NCI-H1436 (cell line): Measurements from ENCODE around the gene SF3A1.

Experiments used
- DNase-seq: peaks from one replicate; lab custom pipeline; 2025; lab: John Stamatoyannopoulos, UW

Gene SF3A1

DNA sequence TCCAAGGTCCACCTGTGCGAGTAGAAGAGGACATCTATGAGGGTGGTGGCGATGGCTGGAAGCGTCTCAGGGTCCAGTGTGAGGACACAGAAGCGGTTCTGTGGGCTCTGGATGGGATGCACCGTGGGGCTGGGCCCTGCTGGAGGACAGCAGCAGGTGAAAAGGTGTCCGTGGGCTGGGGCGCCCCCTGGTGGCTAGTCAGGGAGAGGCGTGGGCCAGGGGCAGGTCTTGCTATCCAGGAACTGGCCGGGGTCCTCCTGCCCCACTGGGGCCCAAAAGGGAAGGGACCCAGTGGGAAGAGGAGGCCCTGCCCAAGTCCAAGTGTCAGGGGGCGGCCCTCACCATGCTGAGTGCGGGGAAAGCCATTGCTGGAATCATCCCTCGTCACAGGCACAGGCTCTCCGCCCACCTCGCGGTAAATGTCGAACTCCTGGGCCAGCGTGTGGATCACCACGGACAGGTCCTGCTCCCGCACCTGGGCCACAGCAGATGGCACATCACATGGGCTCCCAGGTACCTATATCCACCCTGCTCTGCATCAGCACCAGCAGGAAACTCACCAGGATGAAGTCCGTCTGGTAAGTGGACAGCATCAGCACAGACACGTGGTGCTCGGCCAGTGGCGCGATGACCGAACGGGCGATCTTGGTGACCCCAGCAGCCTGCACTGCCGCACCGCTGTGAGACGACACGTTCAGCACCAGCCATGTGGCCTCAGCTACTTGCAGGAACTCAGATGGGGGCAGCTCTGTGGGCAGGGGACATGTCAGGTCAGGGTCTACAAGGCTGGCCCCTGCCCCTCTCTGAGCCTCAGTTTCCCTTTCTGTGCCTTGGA is 69.7 kb downstream of the SF3A1 start:
- DNase-seq = peak; percentile 56

DNA sequence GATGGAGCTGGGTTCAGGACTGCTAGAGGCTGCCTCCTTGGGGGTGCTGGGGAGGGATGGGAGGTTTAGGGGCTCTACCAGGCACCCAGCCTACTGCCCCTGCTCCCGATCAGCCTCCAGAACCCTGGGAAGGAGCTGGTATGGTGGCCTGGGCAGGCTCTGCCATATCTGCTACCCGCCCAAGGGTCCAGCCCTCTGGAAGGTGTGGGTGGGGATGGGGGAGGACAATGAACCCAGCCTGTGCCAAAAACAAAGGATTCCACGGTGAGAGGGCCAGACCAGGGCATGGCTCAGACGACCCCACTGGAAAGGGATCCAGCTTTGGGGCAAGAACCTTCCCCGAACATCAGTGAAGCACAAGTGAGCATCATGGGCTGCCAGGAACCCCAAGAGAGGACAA is 70.4 kb downstream of the SF3A1 start:
- no peak for DNase-seq

DNA sequence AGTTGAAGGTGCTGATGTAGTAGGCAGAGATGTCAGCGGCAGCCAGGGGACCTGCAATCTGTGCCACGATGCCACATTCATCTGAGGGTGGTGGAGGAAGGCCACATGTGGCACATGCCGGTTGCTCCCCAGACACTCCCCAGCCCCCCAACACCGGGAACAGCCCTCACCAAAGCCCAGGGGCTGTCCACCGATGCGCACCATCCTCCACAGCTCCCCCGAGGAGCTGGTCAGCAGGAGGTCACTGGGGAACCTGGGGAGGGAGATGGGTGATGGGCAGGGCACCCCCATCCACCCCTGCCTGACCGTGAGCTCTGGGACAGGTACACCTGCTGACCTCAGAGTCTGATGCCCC is 70.9 kb downstream of the SF3A1 start:
- DNase-seq = no peak

DNA sequence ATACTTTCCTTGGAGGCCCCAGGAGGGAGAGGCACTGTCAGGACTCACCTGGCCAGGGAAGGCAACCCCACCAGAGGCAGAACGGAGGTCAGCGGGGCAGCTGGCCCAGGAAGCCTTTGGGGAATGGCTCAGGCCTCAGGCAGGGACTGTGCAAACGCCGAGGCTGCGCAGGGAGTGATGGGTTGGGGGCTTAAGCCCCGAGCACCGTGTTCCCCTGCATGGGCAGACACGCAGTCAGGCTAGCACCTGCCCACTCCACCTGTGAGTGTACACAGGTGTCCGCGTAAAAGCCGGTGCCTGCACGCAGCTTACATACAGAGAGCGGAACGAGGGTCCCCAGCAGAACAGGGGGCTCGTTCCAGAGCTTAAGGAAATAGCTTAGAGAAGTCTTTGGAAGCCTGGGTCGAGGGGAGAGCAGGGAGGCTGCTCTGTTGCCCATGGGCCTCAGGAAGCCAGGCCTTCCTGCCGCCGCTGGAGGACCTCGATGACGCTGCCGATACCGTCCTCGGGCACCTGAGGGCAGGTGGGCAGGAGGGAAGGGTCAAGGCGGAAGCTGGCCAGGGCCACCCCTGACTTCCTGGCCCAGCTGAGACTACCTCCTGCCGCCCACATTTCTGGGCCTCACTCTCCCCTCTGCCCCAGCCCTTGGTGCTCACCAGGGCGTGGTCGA is 71.4 kb downstream of the SF3A1 start:
- DNase-seq = no peak

GRCh38 chr22:30284666-30285065 is 72.0 kb downstream of the SF3A1 start:
- DNase-seq = no peak

DNA sequence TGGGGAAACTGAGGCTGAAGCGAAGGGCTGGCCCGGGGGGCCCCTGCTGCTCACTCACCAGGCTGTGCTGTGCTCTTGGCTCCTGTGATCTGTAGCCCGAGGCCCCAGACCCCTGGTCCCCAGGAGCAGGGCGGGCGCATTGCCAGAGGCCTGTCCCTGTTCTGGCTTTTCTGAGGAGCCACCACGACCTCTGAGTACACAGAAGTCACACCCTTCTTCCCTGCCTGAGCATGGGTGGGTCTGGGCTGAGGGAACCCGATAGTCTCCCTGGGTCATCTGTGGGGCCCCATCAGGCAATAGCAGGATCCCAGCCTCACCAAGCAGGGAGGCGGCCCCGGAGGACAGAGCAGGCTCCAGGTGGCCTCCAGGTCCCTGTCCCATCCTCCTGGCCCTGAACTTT is 72.5 kb downstream of the SF3A1 start:
- no peak for DNase-seq

DNA sequence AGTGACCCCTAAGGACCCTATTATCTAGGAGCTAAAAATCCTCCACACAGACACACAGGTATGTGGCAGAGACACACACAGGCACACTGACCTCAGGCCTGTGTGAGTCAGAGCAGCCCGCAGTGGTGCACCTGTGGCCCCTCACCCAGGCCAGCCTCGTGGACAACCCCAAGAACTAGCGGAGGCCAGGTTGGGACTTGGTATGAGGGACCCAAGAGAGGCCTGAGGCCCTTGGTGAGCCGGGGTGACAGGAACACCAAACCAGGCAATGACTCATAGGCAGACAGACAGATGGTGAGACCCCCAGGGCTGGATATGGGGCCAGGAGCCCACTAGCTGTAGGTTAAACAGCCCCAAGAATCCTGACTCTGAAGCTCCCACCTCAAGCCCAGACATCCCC is 73.4 kb downstream of the SF3A1 start:
- no peak for DNase-seq

- no peak for DNase-seq
Observed at GRCh38 chr22:30282616-30283046, 74.1 kb downstream of the SF3A1 start.
